GM12878 (cell line): Measurements from ENCODE around the gene SMOC2. TPM values are rescaled to one million over a fixed set of nuclear protein-coding genes. Genes with fewer than 3 reads are reported as not detected.

Experiments used
- ATAC-seq: fragments of 200-7000 bp; cut with Tn5 transposase; 3 replicates; pipeline ENCODE4 v1.9.1; 2020; ENCODE audit warnings: mild to moderate bottlenecking, moderate library complexity
- BruUV-seq: library from RNA; stranded (reverse); fragments of 400-500 nt; replicated peaks from 2 replicates; lab custom pipeline; 2021; lab: Mats Ljungman, UMichigan
- CTCF ChIA-PET: fragments of 300-600 bp; sonication (Branson Sonifier 250); formaldehyde crosslinking; extraction: SDS; loops from one replicate; lab custom pipeline; 2021; ENCODE audit warnings: inconsistent platforms; lab: Yijun Ruan, JAX
- POLR2A ChIA-PET: fragments of 350-600 bp; formaldehyde crosslinking; extraction: SDS; loops from one replicate; lab custom pipeline; 2021; ENCODE audit warnings: inconsistent platforms; lab: Charles Lee
- RAD21 ChIA-PET: fragments of 300-600 bp; sonication (Branson Sonifier 250); formaldehyde crosslinking; loops from one replicate; lab custom pipeline; 2023; ENCODE audit warnings: antibody characterized with exemption; ENCODE audit not compliant: unreplicated experiment; lab: Charles Lee
- SMC1A ChIA-PET: fragments of 300-600 bp; sonication (Branson Sonifier 250); formaldehyde crosslinking; loops from one replicate; lab custom pipeline; 2023; ENCODE audit not compliant: unreplicated experiment, uncharacterized antibody; lab: Charles Lee
- DNase-seq: peaks from one replicate; pipeline ENCODE4 v3.0.0-alpha.2; 2011; ENCODE audit warnings: low read depth, low spot score
- FAIRE-seq: peaks from 3 replicates; lab custom pipeline; 2011; peaks lifted over from hg19 to GRCh38; lab: Jason Lieb, UNC
- H2AFZ ChIP-seq: 2 replicates; pipeline ENCODE4 v1.6.0; 2011; ENCODE audit warnings: low read depth, low read length, control low read depth; ENCODE audit not compliant: control insufficient read depth
- H3K27ac ChIP-seq: 2 replicates; pipeline ENCODE4 v1.5.1; 2011; ENCODE audit warnings: control low read depth; ENCODE audit not compliant: control insufficient read depth, insufficient read depth
- H3K27me3 ChIP-seq, 2 experiments: replicated peaks in 1 of 2; 2 replicates each; pipeline versions ENCODE4 v1.6.0 to v1.6.1; 2011; ENCODE audit warnings: low read length in 1 of 2; ENCODE audit not compliant: control insufficient read depth in 2 of 2, insufficient read depth in 2 of 2
- H3K36me3 ChIP-seq, 2 experiments: 2 replicates each; pipeline ENCODE4 v1.5.1; 2011; ENCODE audit warnings: low read length in 1 of 2; ENCODE audit not compliant: control insufficient read depth in 2 of 2, insufficient read depth in 2 of 2
- H3K4me1 ChIP-seq: 2 replicates; pipeline ENCODE4 v1.6.1; 2011; ENCODE audit warnings: mild to moderate bottlenecking, low read length, moderate library complexity, mixed read lengths; ENCODE audit not compliant: control insufficient read depth, insufficient read depth
- H3K4me2 ChIP-seq: 2 replicates; pipeline ENCODE4 v1.6.0; 2011; ENCODE audit warnings: control low read depth; ENCODE audit not compliant: control insufficient read depth, insufficient read depth
- H3K4me3 ChIP-seq: fragments of 200-600 bp; sonication (generic); 2 replicates; pipeline ENCODE4 v1.5.1; 2016
- H3K79me2 ChIP-seq: 2 replicates; pipeline ENCODE4 v1.6.0; 2011; ENCODE audit warnings: low read length; ENCODE audit not compliant: control insufficient read depth, insufficient read depth
- H3K9ac ChIP-seq: 2 replicates; pipeline ENCODE4 v1.8.0; 2011; ENCODE audit warnings: low read length, control low read depth, mixed read lengths; ENCODE audit not compliant: control insufficient read depth, insufficient read depth
- H3K9me3 ChIP-seq: replicated peaks from 3 replicates; pipeline ENCODE4 v1.5.1; 2011; ENCODE audit warnings: mild to moderate bottlenecking, low read length; ENCODE audit not compliant: control insufficient read depth, insufficient read depth
- H4K20me1 ChIP-seq: 2 replicates; pipeline ENCODE4 v1.6.0; 2011; ENCODE audit not compliant: control insufficient read depth, insufficient read depth
- CHD1 ChIP-seq: IDR thresholded peaks from 2 replicates; pipeline ENCODE4 v1.6.1; 2012; ENCODE audit warnings: low read depth, low read length, improper control_type of control experiment
- CHD2 ChIP-seq: IDR thresholded peaks from 2 replicates; pipeline ENCODE4 v1.6.1; 2011; ENCODE audit warnings: low read depth, low read length, improper control_type of control experiment, borderline replicate concordance
- CREB1 ChIP-seq: IDR thresholded peaks from 2 replicates; pipeline ENCODE4 v1.6.1; 2012; ENCODE audit warnings: low read depth, mild to moderate bottlenecking, inconsistent platforms
- GABPA ChIP-seq: IDR thresholded peaks from 2 replicates; pipeline ENCODE4 v1.6.1; 2014; ENCODE audit warnings: antibody characterized with exemption, low read depth, mild to moderate bottlenecking, inconsistent platforms
- HDGF ChIP-seq: fragments of 450-650 bp; IDR thresholded peaks from 2 replicates; pipeline ENCODE4 v1.6.1; 2016; ENCODE audit warnings: antibody characterized with exemption
- IRF4 ChIP-seq: IDR thresholded peaks from 2 replicates; pipeline ENCODE4 v1.6.1; 2011; ENCODE audit warnings: low read depth, low read length
- KAT2A ChIP-seq: conservative IDR thresholded peaks from 2 replicates; pipeline ENCODE4 v1.6.1; 2011; ENCODE audit warnings: low read depth, low read length; ENCODE audit not compliant: control insufficient read depth
- KLF5 ChIP-seq: fragments of 450-650 bp; IDR thresholded peaks from 2 replicates; pipeline ENCODE4 v1.6.1; 2014; ENCODE audit warnings: mild to moderate bottlenecking; ENCODE audit not compliant: partially characterized antibody
- NRF1 ChIP-seq: conservative IDR thresholded peaks from 2 replicates; pipeline ENCODE4 v1.6.1; 2011; ENCODE audit warnings: mild to moderate bottlenecking, low read depth, low read length, improper control_type of control experiment
- RCOR1 ChIP-seq: conservative IDR thresholded peaks from 2 replicates; pipeline ENCODE4 v1.6.1; 2012; ENCODE audit warnings: low read depth, low read length, improper control_type of control experiment
- RFX5 ChIP-seq: IDR thresholded peaks from 2 replicates; pipeline ENCODE4 v1.6.1; 2011; ENCODE audit warnings: low read depth, low read length, improper control_type of control experiment
- SP1 ChIP-seq: IDR thresholded peaks from one replicate; pipeline ENCODE4 v1.6.1; 2011; ENCODE audit warnings: low read depth, low read length
- TBL1XR1 ChIP-seq: IDR thresholded peaks from 2 replicates; pipeline ENCODE4 v1.6.1; 2012; ENCODE audit warnings: low read depth, low read length, improper control_type of control experiment
- YBX1 ChIP-seq: fragments of 450-650 bp; IDR thresholded peaks from 2 replicates; pipeline ENCODE4 v1.6.1; 2016; ENCODE audit warnings: antibody characterized with exemption
- WGBS: methylation state at CpG from one replicate; pipeline ENCODE4 v1.1.6; 2016; ENCODE audit warnings: low lambda C conversion rate; ENCODE audit not compliant: insufficient replicate concordance, insufficient coverage; ENCODE audit errors: missing lambda C conversion rate; 5-methylcytosine and 5-hydroxymethylcytosine counted together
- in situ Hi-C: fragments of 300-500 bp; cut with MboI; formaldehyde crosslinking; loops from 9 replicates; pipeline ENCODE4 v1.14.3; 2018; ENCODE audit warnings: mixed read lengths
- intact Hi-C: fragments of 100-400 bp; cut with micrococcal nuclease; formaldehyde crosslinking; loops from one replicate; pipeline ENCODE4 v1.14.2; 2022; ENCODE audit not compliant: unreplicated experiment
- polyA plus RNA-seq, 11 experiments: library from polyadenylated mRNA; depleted of rRNA in 4 of 11; unstranded in 6 of 11; stranded (reverse) in 5 of 11; fragments of >200 nt; fragmentation: Nextera tagmentation in 4 of 11; fragmentation: Illumina TruSeq in 1 of 11; extraction: Ambion mirVana in 4 of 11; extraction: Trizol in 1 of 11; gene quantifications; 1 replicate in 1 of 11; 2 replicates in 10 of 11; pipeline versions ENCODE4 v1.2.1 to v1.2.3, GENCODE V29; 2011 to 2016; ENCODE audit warnings: inconsistent platforms in 2 of 11, missing spikeins in 2 of 11, low read depth in 1 of 11
- total RNA-seq, 4 experiments: library from RNA; depleted of rRNA in 3 of 4; stranded (reverse); fragments of >200 nt in 3 of 4; fragmentation: Illumina TruSeq in 1 of 4; extraction: Trizol in 1 of 4; gene quantifications; 2 replicates each; pipeline versions ENCODE4 v1.2.1 to v1.2.3, GENCODE V29; 2013 to 2021
- TF ChIP-seq, protein P1 (sequence below), 3 experiments: IDR thresholded peaks in 2 of 3; conservative IDR thresholded peaks in 1 of 3; 2 replicates each; pipeline ENCODE4 v1.5.1; 2011; ENCODE audit warnings: low read depth in 3 of 3, low read length in 3 of 3, mild to moderate bottlenecking in 3 of 3, control low read depth in 2 of 3, moderate library complexity in 2 of 3, inconsistent platforms in 1 of 3, mixed read lengths in 1 of 3; ENCODE audit not compliant: control insufficient read depth in 2 of 3, insufficient read depth in 1 of 3; ENCODE audit errors: extremely low read depth in 1 of 3
- TF ChIP-seq, protein P2 (sequence below): fragments of 450-650 bp; IDR thresholded peaks from 2 replicates; pipeline ENCODE4 v1.6.1; 2016; ENCODE audit warnings: mild to moderate bottlenecking

SMOC2 gene
- total and polyA plus RNA-seq, 10 of the 15 experiments (the other 5 are each of a cell fraction or from before 2014, with no cell fraction given): 0.10 to 0.12 TPM; not detected in 8

DNA sequence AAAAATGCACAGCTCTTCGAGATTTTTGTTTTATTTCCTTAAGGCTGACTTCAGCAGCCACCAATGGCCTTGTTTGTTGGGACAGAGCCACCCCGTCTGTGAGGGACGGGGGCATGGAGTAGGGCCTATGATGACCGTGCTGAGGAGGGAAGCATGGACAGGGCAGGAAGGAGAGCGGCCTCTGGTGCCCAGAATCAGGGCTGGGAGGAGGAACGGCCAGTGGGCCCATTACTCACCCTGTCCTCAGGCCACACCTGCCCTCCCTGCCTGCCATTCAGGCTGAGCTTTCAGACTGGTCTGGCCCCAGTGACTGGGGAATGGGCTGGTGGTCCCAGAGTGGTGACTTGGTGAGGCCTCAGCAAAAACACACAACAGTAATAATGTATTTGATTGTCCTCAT lies 104.4 kb downstream of the SMOC2 start (continued):
- no peak for TF ChIP-seq IRF4
- TF ChIP-seq CREB1: no peak

DNA sequence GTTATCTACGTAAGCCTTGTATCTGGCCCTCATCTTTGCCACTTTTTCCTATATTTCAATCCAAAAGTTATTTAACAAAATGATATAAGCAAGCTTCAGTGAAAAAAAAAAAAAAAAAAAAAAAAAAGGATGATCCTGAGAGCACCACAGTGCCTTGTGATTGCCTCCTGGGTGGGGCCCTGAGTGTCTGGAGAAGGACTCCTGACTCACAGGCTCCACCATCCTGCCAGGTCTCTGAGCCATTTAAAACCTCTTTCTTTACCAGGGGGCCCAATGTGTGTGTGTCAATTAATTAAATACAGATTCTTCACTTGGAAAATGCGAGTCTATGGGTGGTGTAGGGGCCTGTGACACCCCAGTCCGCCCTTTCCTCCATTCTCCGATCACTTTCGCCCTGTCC lies 105.2 kb downstream of the SMOC2 start:
- H3K79me2 ChIP-seq: no peaks in the 10 kb centered on the region
- no peak overlapping the region for H3K9ac ChIP-seq
- ATAC-seq (no peak), DNase-seq (no peak), FAIRE-seq (no peak)
- ChIA-PET CTCF (no interaction called here), SMC1A (no interaction called here), RAD21 (no interaction called here), POLR2A (no interaction called here)
- no TSS peak for BruUV-seq
- no peak overlapping the region for H3K4me3 ChIP-seq
- H4K20me1 ChIP-seq: no peaks in the 10 kb centered on the region
- no peak overlapping the region for H2AFZ ChIP-seq
- WGBS: 26% methylated on average over 3 of the region's 5 CpGs
- intact Hi-C loops: no loop called here
- no peak overlapping the region for H3K4me2 ChIP-seq
- H3K27me3 ChIP-seq: no peaks in the 10 kb centered on the region
- H3K27ac ChIP-seq: no peak overlapping the region
- no peak for TF ChIP-seq KLF5
- TF ChIP-seq HDGF: no peak
- no peak for TF ChIP-seq RCOR1
- no peak for TF ChIP-seq NRF1
- no peak for TF ChIP-seq IRF4
- no peak for TF ChIP-seq GABPA
- TF ChIP-seq CHD1: no peak
- TF ChIP-seq CHD2: no peak
- no peak for TF ChIP-seq TBL1XR1
- TF ChIP-seq, protein P1, sequence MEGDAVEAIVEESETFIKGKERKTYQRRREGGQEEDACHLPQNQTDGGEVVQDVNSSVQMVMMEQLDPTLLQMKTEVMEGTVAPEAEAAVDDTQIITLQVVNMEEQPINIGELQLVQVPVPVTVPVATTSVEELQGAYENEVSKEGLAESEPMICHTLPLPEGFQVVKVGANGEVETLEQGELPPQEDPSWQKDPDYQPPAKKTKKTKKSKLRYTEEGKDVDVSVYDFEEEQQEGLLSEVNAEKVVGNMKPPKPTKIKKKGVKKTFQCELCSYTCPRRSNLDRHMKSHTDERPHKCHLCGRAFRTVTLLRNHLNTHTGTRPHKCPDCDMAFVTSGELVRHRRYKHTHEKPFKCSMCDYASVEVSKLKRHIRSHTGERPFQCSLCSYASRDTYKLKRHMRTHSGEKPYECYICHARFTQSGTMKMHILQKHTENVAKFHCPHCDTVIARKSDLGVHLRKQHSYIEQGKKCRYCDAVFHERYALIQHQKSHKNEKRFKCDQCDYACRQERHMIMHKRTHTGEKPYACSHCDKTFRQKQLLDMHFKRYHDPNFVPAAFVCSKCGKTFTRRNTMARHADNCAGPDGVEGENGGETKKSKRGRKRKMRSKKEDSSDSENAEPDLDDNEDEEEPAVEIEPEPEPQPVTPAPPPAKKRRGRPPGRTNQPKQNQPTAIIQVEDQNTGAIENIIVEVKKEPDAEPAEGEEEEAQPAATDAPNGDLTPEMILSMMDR (IDR thresholded peaks at IDR 0.05 in 2 of 3, conservative IDR thresholded peaks at IDR 0.05 in 1 of 3; ENCODE audit: control insufficient read depth in 2 of 3, extremely low read depth in 1 of 3, insufficient read depth in 1 of 3, low read depth in 3 of 3, low read length in 3 of 3): no peak
- TF ChIP-seq RFX5: no peak
- TF ChIP-seq KAT2A: no peak
- TF ChIP-seq, protein P2, sequence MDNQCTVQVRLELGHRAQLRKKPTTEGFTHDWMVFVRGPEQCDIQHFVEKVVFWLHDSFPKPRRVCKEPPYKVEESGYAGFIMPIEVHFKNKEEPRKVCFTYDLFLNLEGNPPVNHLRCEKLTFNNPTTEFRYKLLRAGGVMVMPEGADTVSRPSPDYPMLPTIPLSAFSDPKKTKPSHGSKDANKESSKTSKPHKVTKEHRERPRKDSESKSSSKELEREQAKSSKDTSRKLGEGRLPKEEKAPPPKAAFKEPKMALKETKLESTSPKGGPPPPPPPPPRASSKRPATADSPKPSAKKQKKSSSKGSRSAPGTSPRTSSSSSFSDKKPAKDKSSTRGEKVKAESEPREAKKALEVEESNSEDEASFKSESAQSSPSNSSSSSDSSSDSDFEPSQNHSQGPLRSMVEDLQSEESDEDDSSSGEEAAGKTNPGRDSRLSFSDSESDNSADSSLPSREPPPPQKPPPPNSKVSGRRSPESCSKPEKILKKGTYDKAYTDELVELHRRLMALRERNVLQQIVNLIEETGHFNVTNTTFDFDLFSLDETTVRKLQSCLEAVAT: no peak
- TF ChIP-seq SP1: no peak
- no peak for TF ChIP-seq YBX1
- no peaks in the 10 kb centered on the region for H3K9me3 ChIP-seq
- in situ Hi-C loops: no loop called here
- no peaks in the 10 kb centered on the region for H3K4me1 ChIP-seq
- no peaks in the 10 kb centered on the region for H3K36me3 ChIP-seq
